Endothelial cell (in vitro differentiated cells): Measurements from ENCODE around the gene MRPL52. TPM values are rescaled to one million over a fixed set of nuclear protein-coding genes. Genes with fewer than 3 reads are reported as not detected.
"Not testable (repeated sequence)": the region's sequence is repeated elsewhere in the genome, so short reads cannot be mapped to it uniquely, and the experiment has no call there.

ENCODE experiments used
- DNase-seq: peaks from one replicate; pipeline ENCODE4 v3.0.0; 2021; ENCODE audit warnings: low spot score
- H3K27ac Mint-ChIP-seq: one replicate; pipeline ENCODE4 v1.8.0; 2021; ENCODE audit warnings: mixed read lengths, inconsistent platforms; ENCODE audit not compliant: unreplicated experiment
- H3K27me3 Mint-ChIP-seq: one replicate; pipeline ENCODE4 v1.8.0; 2021; ENCODE audit warnings: mild to moderate bottlenecking, moderate library complexity, mixed read lengths, inconsistent platforms; ENCODE audit not compliant: unreplicated experiment
- H3K36me3 Mint-ChIP-seq: one replicate; pipeline ENCODE4 v1.8.0; 2021; ENCODE audit warnings: mild to moderate bottlenecking, low read depth, mixed read lengths, inconsistent platforms; ENCODE audit not compliant: unreplicated experiment
- H3K4me1 Mint-ChIP-seq: one replicate; pipeline ENCODE4 v1.8.0; 2021; ENCODE audit warnings: mild to moderate bottlenecking, mixed read lengths, inconsistent platforms; ENCODE audit not compliant: unreplicated experiment
- H3K4me3 Mint-ChIP-seq: one replicate; pipeline ENCODE4 v1.8.0; 2021; ENCODE audit warnings: mild to moderate bottlenecking, mixed read lengths, inconsistent platforms; ENCODE audit not compliant: unreplicated experiment
- H3K9me3 Mint-ChIP-seq: one replicate; pipeline ENCODE4 v1.8.0; 2021; ENCODE audit warnings: mixed read lengths, inconsistent platforms; ENCODE audit not compliant: unreplicated experiment
- total RNA-seq: library from RNA; stranded (reverse); fragmentation: NEBNext Ultra II Directional; extraction: Animal tissue kit (Norgen Biotek cat#: 25700); gene quantifications from one replicate; pipeline ENCODE4 v1.2.1, GENCODE V29; 2021; ENCODE audit not compliant: unreplicated experiment
- TF ChIP-seq, protein P1 (sequence below): fragments of 200-600 bp; sonication (generic); IDR thresholded peaks from one replicate; pipeline ENCODE4 v1.5.0; 2021; ENCODE audit warnings: antibody characterized with exemption; ENCODE audit not compliant: unreplicated experiment

MRPL52 gene
- total RNA-seq, 1 donor from 2014 or later: 126 TPM

DNA sequence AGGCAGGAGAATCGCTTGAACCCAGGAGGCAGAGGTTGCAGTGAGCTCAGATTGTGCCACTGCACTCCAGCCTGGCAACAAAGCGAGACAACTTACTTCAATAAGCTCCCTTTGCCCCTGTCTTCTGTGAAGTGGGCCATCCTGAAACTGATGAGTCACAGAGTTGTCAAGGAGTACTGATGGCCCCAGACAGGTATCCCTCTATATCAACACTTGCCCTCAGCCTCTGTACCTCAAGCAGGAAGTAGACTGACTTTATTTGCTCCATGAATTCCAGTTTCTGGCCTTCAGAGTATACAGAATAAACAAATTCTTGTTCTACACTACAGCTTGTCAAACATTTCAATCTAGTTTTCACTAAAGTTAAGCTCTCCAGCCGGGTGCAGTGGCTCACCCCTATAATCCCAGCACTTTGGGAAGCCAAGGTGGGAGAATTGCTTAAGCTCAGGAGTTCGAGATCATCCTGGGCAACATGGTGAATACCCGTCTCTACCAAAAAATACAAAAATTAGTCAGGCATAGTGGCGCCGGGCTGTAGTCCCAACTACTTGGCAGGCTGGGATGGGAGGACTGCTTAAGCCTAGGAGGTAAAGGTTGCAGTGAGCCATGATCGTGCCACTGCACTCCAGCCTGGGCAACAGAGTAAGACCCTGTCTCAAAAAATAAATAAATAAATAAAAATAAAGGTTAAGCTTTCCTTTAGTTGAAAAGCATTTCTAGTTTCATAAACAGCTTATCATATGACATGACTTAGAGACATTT lies 25.5 kb downstream of the MRPL52 start:
- H3K27ac Mint-ChIP-seq: no peak overlapping the region
- no peaks in the 10 kb centered on the region for H3K36me3 Mint-ChIP-seq
- peaks cover 2% of the 10 kb centered on the region for H3K27me3 Mint-ChIP-seq
- H3K9me3 Mint-ChIP-seq: no peaks in the 10 kb centered on the region
- TF ChIP-seq, protein P1, sequence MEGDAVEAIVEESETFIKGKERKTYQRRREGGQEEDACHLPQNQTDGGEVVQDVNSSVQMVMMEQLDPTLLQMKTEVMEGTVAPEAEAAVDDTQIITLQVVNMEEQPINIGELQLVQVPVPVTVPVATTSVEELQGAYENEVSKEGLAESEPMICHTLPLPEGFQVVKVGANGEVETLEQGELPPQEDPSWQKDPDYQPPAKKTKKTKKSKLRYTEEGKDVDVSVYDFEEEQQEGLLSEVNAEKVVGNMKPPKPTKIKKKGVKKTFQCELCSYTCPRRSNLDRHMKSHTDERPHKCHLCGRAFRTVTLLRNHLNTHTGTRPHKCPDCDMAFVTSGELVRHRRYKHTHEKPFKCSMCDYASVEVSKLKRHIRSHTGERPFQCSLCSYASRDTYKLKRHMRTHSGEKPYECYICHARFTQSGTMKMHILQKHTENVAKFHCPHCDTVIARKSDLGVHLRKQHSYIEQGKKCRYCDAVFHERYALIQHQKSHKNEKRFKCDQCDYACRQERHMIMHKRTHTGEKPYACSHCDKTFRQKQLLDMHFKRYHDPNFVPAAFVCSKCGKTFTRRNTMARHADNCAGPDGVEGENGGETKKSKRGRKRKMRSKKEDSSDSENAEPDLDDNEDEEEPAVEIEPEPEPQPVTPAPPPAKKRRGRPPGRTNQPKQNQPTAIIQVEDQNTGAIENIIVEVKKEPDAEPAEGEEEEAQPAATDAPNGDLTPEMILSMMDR: no peak
- no peak overlapping the region for H3K4me3 Mint-ChIP-seq
- peaks cover 13% of the 10 kb centered on the region for H3K4me1 Mint-ChIP-seq
- no peak for DNase-seq

DNA sequence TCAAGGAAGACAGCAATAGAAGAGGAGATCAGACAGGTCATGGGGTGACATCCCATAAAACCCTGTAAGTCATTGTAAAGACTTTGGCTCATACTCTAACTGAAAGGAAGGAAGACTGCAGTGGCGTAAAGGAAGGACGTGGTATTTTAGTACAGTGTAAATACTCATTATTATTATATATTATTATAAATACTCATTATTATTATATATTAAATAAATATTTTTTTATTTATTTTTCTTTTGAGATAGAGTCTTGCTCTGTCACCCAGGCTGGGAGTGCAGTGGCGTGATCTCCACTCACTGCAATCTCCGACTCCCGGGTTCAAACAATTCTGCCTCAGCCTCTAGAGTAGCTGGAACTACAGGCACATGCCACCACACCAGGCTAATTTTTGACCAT lies 26.7 kb downstream of the MRPL52 start:
- H3K4me1 Mint-ChIP-seq: peaks cover 7% of the 10 kb centered on the region
- TF ChIP-seq, protein P1: no peak
- peaks cover 2% of the 10 kb centered on the region for H3K27me3 Mint-ChIP-seq
- no peak overlapping the region for H3K4me3 Mint-ChIP-seq
- no peak overlapping the region for H3K27ac Mint-ChIP-seq
- no peaks in the 10 kb centered on the region for H3K9me3 Mint-ChIP-seq
- no peaks in the 10 kb centered on the region for H3K36me3 Mint-ChIP-seq
- DNase-seq: no peak

DNA sequence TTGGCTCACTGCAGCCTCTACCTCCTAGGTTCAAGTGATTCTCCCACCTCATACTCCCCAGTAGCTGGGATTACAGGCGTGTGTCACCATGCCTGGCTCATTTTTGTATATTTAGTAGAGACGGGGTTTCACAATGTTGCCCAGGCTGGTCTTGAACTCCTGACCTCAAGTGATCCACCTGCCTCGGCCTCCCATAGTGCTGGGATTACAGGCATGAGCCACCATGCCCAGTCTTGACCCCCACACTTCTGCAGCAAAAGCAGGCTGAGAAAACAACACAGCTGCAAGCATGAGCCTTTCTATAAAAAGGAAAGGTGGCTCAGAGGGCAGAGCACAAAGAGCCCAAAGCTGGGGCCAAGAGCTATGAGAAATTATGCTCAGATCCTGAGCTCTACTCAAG lies 30.7 kb downstream of the MRPL52 start:
- not testable (repeated sequence) for H3K9me3 Mint-ChIP-seq, H3K4me3 Mint-ChIP-seq, H3K27ac Mint-ChIP-seq, H3K36me3 Mint-ChIP-seq, H3K27me3 Mint-ChIP-seq, H3K4me1 Mint-ChIP-seq, DNase-seq

DNA sequence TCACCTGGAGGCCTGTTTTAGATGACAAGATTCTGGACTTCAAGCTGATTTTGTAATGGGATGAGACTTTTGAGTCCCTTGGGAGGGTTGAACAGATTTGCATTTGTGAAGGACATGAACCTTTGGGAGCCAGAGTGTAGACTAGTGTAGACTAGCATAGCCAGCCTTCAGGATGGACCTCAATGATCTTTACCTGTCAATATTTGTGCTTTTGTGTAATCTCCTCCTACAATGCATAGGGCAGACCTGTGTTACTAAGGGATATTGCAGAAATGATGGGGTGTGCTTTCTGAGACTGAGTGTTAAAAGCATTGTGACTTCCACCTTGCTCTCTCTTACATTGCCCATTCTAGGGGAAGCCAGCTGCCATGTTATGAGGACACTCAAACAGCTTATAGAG lies 32.0 kb downstream of the MRPL52 start:
- H3K36me3 Mint-ChIP-seq: no peaks in the 10 kb centered on the region
- DNase-seq: no peak
- TF ChIP-seq, protein P1: no peak
- no peaks in the 10 kb centered on the region for H3K27me3 Mint-ChIP-seq
- peaks cover 8% of the 10 kb centered on the region for H3K4me1 Mint-ChIP-seq
- no peak overlapping the region for H3K4me3 Mint-ChIP-seq
- H3K27ac Mint-ChIP-seq: no peak overlapping the region
- no peaks in the 10 kb centered on the region for H3K9me3 Mint-ChIP-seq

DNA sequence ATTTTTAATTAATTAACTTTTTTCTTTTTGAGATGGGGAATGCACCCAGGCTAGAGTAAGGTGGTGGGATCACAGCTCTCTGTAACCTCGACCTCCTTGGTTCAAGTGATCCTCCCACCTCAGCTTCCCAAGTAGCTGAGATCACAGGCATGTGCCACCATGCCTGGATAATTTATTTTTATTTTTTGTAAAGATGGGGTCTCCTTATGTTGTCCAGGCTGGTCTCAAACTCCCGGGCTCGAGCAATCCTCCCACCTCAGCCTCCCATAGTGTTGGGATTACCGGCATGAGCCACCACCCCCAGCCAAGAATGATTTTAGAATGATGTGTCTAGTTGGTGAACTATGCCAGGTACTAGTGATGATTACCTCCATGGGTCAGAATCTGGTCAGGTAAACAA lies 35.3 kb downstream of the MRPL52 start:
- H3K9me3 Mint-ChIP-seq: no peaks in the 10 kb centered on the region
- no peak for DNase-seq
- H3K27ac Mint-ChIP-seq: no peak overlapping the region
- H3K27me3 Mint-ChIP-seq: peaks cover 2% of the 10 kb centered on the region
- TF ChIP-seq, protein P1: no peak
- peaks cover 10% of the 10 kb centered on the region for H3K4me1 Mint-ChIP-seq
- H3K36me3 Mint-ChIP-seq: no peaks in the 10 kb centered on the region
- no peak overlapping the region for H3K4me3 Mint-ChIP-seq
